HG02981 (cell line): ENCODE data around the gene EML1.
"Not testable (repeated sequence)": the region's sequence is repeated elsewhere in the genome, so short reads cannot be mapped to it uniquely, and the experiment has no call there.

ENCODE experiments used
- ATAC-seq: cut with Tn5 transposase; IDR thresholded peaks from one replicate; pipeline ENCODE4 v1.9.1; 2021; ENCODE audit warnings: mild to moderate bottlenecking, moderate library complexity; ENCODE audit not compliant: unreplicated experiment

The EML1 gene

GRCh38 chr14:99755068-99755405 is 38.2 kb upstream of the EML1 start:
- ATAC-seq: no peak

GRCh38 chr14:99755629-99756603 is 37.3 kb upstream of the EML1 start:
- no peak for ATAC-seq

- ATAC-seq: no peak
Measured at GRCh38 chr14:99756796-99757195, 36.4 kb upstream of the EML1 start.

- no peak for ATAC-seq
Measured at GRCh38 chr14:99757331-99758070, 35.7 kb upstream of the EML1 start.

- ATAC-seq: no peak
Measured at GRCh38 chr14:99758121-99758821, 34.9 kb upstream of the EML1 start.

- ATAC-seq: no peak
Measured at GRCh38 chr14:99758872-99759545, 34.2 kb upstream of the EML1 start.

GRCh38 chr14:99759546-99759925 is 33.7 kb upstream of the EML1 start:
- ATAC-seq: no peak

- no peak for ATAC-seq
Measured at GRCh38 chr14:99760817-99761216, 32.4 kb upstream of the EML1 start.

GRCh38 chr14:99762911-99763310 is 30.3 kb upstream of the EML1 start:
- not testable (repeated sequence) for ATAC-seq

GRCh38 chr14:99763527-99764221 is 29.5 kb upstream of the EML1 start:
- ATAC-seq: no peak

GRCh38 chr14:99764222-99764706 is 28.9 kb upstream of the EML1 start:
- no peak for ATAC-seq

GRCh38 chr14:99768381-99768780 is 24.8 kb upstream of the EML1 start:
- ATAC-seq: no peak

GRCh38 chr14:99769123-99769522 is 24.1 kb upstream of the EML1 start:
- ATAC-seq: no peak

GRCh38 chr14:99769799-99770198 is 23.4 kb upstream of the EML1 start:
- ATAC-seq: no peak

- no peak for ATAC-seq
Measured at GRCh38 chr14:99772371-99773283, 20.6 kb upstream of the EML1 start.

GRCh38 chr14:99773521-99774497 is 19.4 kb upstream of the EML1 start:
- no peak for ATAC-seq

GRCh38 chr14:99774556-99775307 is 18.5 kb upstream of the EML1 start:
- ATAC-seq: no peak
